GM18520 (cell line): ENCODE results near the gene GRIN3A.
"Not testable (repeated sequence)": the region's sequence is repeated elsewhere in the genome, so short reads cannot be mapped to it uniquely, and the experiment has no call there.

Experiments
- ATAC-seq: cut with Tn5 transposase; IDR thresholded peaks from one replicate; pipeline ENCODE4 v1.9.1; 2021; ENCODE audit not compliant: unreplicated experiment

GRIN3A gene

GRCh38 chr9:101635473-101635872, 103.0 kb downstream of the GRIN3A start:
- no peak for ATAC-seq

GRCh38 chr9:101634741-101635409, 103.6 kb downstream of the GRIN3A start:
- no peak for ATAC-seq

DNA sequence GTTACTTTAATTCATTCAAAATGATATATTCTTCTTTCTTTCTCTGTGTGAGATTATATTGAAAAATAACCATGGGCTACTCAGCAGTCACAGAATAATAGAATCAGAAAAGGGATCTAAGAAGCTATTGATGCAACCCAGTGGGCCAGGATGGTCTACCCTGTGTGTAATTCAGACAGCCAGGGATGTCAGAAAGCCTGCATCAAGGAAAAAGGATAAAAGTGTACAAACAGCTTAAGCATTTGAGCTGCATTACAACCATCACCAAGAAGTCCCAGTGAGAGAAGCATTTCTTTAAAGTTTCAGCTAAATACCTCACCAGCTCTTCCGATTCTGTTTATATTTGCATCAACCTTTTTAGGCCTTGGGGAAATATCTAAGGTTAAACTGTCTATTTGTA, 105.8 kb downstream of the GRIN3A start:
- no peak for ATAC-seq

GRCh38 chr9:101631892-101632291, 106.6 kb downstream of the GRIN3A start:
- ATAC-seq = no peak

GRCh38 chr9:101629636-101630035, 108.8 kb downstream of the GRIN3A start:
- no peak for ATAC-seq

DNA sequence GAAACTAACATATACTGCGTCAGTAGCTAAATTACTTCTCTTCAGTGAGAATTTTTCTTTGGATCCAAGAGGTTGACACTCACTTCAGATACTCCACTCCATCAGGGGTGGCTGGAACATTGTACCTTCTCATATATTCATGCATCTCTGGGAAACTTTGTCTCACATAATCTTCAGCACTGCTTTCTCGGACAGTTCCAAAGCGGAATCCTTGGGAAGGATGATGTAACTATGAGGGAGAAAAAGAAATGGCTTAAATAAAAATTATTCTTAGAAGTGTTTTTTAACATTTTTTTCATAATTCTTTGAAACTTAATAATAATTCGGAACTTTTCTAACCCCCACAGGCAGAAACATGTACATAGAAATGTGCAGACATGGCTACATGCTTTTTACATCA, 110.3 kb downstream of the GRIN3A start:
- no peak for ATAC-seq

DNA sequence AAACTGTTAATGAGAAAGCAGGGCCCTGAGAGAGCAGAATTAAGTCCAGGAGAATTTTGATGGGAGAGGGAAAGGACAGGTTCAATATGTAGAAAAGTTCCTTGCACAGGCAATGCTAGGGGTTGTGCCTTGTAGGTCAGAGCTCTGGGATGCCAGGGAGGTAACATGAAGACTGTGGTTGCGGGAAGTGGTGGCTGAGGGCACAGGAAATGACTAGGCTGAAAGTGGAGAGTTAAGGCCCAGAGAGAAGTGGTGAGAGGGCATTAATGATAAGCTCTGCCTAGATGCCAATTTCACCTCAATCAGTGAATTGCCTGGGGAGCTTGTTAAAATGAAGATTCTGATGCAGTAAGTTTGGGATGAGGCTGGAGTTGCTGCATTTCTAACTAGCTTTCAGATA, 112.2 kb downstream of the GRIN3A start:
- no peak for ATAC-seq

GRCh38 chr9:101625876-101626275, 112.6 kb downstream of the GRIN3A start:
- ATAC-seq = no peak

DNA sequence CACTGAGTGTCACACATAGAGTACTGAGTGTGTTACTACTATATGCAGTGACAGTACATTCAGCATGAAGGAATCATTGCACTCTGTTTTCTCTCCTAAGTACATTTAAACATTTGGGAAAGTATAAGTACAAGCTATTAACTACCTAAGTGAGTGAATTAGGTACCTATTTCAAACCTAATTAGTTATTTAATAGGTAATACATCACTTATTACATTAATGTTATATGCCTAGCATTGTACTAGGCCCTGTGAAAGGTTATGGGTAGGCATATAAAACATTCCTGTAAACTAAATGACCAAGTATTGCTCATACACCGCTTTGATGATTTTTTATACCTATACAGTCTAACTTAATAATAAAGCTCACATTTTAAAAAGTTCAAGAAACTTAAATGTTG, 118.0 kb downstream of the GRIN3A start:
- ATAC-seq = no peak

- ATAC-seq = peak; percentile 46
Measured at GRCh38 chr9:101618698-101619097, 119.7 kb downstream of the GRIN3A start.

GRCh38 chr9:101605547-101605946, 132.9 kb downstream of the GRIN3A start:
- ATAC-seq = no peak

- no peak for ATAC-seq
Measured at GRCh38 chr9:101604296-101604695, 134.2 kb downstream of the GRIN3A start.

- no peak for ATAC-seq
Measured at GRCh38 chr9:101601904-101602765, 136.3 kb downstream of the GRIN3A start.

DNA sequence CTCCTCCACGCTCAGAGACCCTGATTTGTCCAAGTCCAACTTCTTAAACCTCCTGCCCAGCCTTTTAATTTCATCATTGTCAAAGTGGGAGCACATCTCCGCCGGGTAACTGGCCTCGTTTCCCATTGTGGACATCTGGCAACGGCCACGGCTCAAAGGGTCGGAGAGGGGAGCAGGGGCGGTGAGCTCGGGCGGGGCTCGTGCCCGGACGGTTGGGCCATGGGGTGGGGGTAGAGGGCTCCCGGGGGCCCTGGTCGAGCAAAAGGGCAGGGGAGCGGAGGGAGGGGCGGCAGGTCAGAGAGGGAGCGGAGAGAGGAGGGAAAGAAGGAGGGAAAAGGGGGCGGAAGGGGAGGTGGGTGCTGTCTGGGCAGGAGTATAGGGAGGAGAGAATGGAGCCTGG, 143.7 kb downstream of the GRIN3A start, which contains the start of gene PPP3R2:
Gene PPP3R2 (minus strand): TSS at position 174 of the 400 bp plus-strand sequence. CDS start 48 bp downstream, at position 126.
- ATAC-seq = no peak

DNA sequence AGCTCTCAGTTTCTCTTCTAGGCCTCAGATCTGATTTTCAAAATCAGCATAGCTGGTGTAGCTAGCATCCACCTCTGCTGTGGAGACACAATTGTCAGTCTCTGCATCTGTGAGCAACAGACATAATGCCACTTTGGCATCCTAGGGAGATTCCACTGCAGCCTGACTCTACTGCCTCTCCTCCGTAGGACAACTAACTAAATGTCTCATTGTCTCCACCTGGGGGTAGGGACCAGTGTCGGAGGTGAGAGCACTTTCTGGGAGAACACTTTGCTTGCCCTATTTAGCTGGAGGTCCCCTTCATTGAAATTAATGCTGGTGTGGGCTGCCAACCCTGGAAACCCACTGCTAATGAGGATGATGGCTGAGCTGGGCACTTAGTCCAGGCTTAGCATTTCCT, 145.1 kb downstream of the GRIN3A start:
- ATAC-seq = no peak

GRCh38 chr9:101592788-101593187, 145.7 kb downstream of the GRIN3A start:
- ATAC-seq = no peak

GRCh38 chr9:101591787-101592446, 146.5 kb downstream of the GRIN3A start:
- ATAC-seq = no peak

DNA sequence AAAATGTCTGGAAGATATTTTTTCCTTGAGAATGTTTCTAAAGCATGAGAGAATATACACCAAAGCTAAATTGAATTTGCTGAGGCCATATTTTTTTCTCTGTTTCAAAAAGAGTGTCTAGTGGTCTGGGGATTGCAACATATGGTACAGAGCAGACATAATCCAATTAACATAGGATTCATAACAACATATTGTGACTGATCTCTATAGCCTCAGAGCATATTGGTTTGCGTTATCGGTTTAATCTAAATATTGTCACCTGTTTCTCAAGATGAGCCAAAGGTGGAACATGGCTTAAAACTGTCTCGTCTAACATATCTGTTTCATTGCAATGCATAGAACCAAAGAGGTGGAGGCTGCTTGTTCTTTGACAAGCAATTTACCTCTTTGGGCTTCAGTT, 147.5 kb downstream of the GRIN3A start:
- no peak for ATAC-seq

GRCh38 chr9:101590074-101590473, 148.4 kb downstream of the GRIN3A start:
- ATAC-seq = not testable (repeated sequence)

- no peak for ATAC-seq
Measured at GRCh38 chr9:101587332-101588043, 151.0 kb downstream of the GRIN3A start.

- ATAC-seq = peak; percentile 78
Measured at GRCh38 chr9:101586651-101587050, 151.8 kb downstream of the GRIN3A start.
